SK-N-SH (cell line): ENCODE measurements around the gene SALL3. TPM values are rescaled to one million over a fixed set of nuclear protein-coding genes. Genes with fewer than 3 reads are reported as not detected.
A peak's percentile ranks its signal among the peaks of the same experiment; 100 is the strongest.

ENCODE experiments used
- CTCF ChIA-PET: fragments of 300-600, 350-600 bp; formaldehyde crosslinking; extraction: SDS; loops from one replicate; lab custom pipeline; 2021; lab: Yijun Ruan, JAX
- POLR2A ChIA-PET: fragments of 350-600 bp; sonication (Branson Sonifier 250); formaldehyde crosslinking; extraction: SDS; loops from one replicate; lab custom pipeline; 2020; ENCODE audit warnings: antibody characterized with exemption, inconsistent platforms; lab: Yijun Ruan, JAX
- DNase-seq: peaks from one replicate; pipeline ENCODE4 v3.0.0; 2012
- H2AFZ ChIP-seq: fragments of 200-600 bp; sonication (generic); 2 replicates; pipeline ENCODE4 v1.8.1; 2016; ENCODE audit warnings: antibody characterized with exemption, mild to moderate bottlenecking, low read depth
- H3F3A ChIP-seq: fragments of 200-600 bp; sonication (generic); replicated peaks from 2 replicates; pipeline ENCODE3; 2016; ENCODE audit warnings: antibody characterized with exemption, mild to moderate bottlenecking; ENCODE audit not compliant: insufficient read depth
- H3K27ac ChIP-seq, 2 experiments: fragments of 200-500 bp in 1 of 2; fragments of 200-600 bp in 1 of 2; sonication (Bioruptor generic) in 1 of 2; sonication (generic), shearing (Covaris generic) in 1 of 2; 2 replicates each; pipeline versions ENCODE4 v1.5.1 to v1.6.1; 2014 to 2016; ENCODE audit warnings: low read depth in 2 of 2, inconsistent platforms in 1 of 2, low read length in 1 of 2, mild to moderate bottlenecking in 1 of 2, mixed read lengths in 1 of 2
- H3K27me3 ChIP-seq: fragments of 200-600 bp; sonication (generic), shearing (Covaris generic); 2 replicates; pipeline ENCODE4 v1.6.1; 2016; ENCODE audit warnings: mixed run types; ENCODE audit not compliant: insufficient read depth
- H3K36me3 ChIP-seq, 2 experiments: fragments of 200-500 bp in 1 of 2; fragments of 200-600 bp in 1 of 2; sonication (Bioruptor generic) in 1 of 2; sonication (generic) in 1 of 2; replicated peaks in 1 of 2; 2 replicates each; pipeline versions ENCODE3 to v1.5.1; 2014 to 2016; ENCODE audit warnings: low read length in 1 of 2, mild to moderate bottlenecking in 1 of 2; ENCODE audit not compliant: insufficient read depth in 2 of 2, control insufficient read depth in 1 of 2
- H3K4me1 ChIP-seq, 2 experiments: fragments of 200-500 bp in 1 of 2; fragments of 200-600 bp in 1 of 2; sonication (Bioruptor generic) in 1 of 2; sonication (generic), shearing (Covaris generic) in 1 of 2; 2 replicates each; pipeline versions ENCODE4 v1.5.1 to v1.6.1; 2014 to 2016; ENCODE audit warnings: low read depth in 1 of 2, low read length in 1 of 2, mixed run types in 1 of 2; ENCODE audit not compliant: insufficient read depth in 2 of 2, control insufficient read depth in 1 of 2
- H3K4me2 ChIP-seq: fragments of 200-600 bp; sonication (generic), shearing (Covaris generic); 2 replicates; pipeline ENCODE4 v1.6.1; 2017; ENCODE audit warnings: mixed run types
- H3K4me3 ChIP-seq, 2 experiments: fragments of 200-500 bp in 1 of 2; fragments of 200-600 bp in 1 of 2; sonication (Bioruptor generic) in 1 of 2; sonication (generic), shearing (Covaris generic) in 1 of 2; 2 replicates each; pipeline versions ENCODE4 v1.5.1 to v1.8.1; 2014 to 2016; ENCODE audit warnings: low read depth in 2 of 2, inconsistent platforms in 1 of 2, low read length in 1 of 2, mild to moderate bottlenecking in 1 of 2, mixed read lengths in 1 of 2, moderate library complexity in 1 of 2
- H3K79me2 ChIP-seq: fragments of 200-600 bp; sonication (generic); 2 replicates; pipeline ENCODE4 v1.8.1; 2017; ENCODE audit warnings: mild to moderate bottlenecking; ENCODE audit not compliant: insufficient read depth
- H3K9ac ChIP-seq: fragments of 200-600 bp; sonication (generic); 2 replicates; pipeline ENCODE4 v1.6.1; 2017; ENCODE audit warnings: mixed run types
- H3K9me2 ChIP-seq: fragments of 200-600 bp; sonication (generic); 2 replicates; pipeline ENCODE4 v1.6.1; 2017; ENCODE audit warnings: mixed run types
- H3K9me3 ChIP-seq: fragments of 200-600 bp; sonication (generic); 2 replicates; pipeline ENCODE4 v1.6.1; 2017; ENCODE audit warnings: mixed run types, mild to moderate bottlenecking, moderate library complexity
- H4K20me1 ChIP-seq: fragments of 200-600 bp; sonication (generic); 2 replicates; pipeline ENCODE4 v1.6.1; 2017; ENCODE audit warnings: mild to moderate bottlenecking, mixed run types; ENCODE audit not compliant: insufficient read depth
- EP300 ChIP-seq, 2 experiments: IDR thresholded peaks; 2 replicates each; pipeline versions ENCODE4 v1.4.0 to v1.6.1; 2012; ENCODE audit warnings: borderline replicate concordance in 1 of 2, low read depth in 1 of 2, low read length in 1 of 2
- EZH2phosphoT487 ChIP-seq: fragments of 200-600 bp; sonication (generic); IDR thresholded peaks from 2 replicates; pipeline ENCODE4 v1.6.1; 2017; ENCODE audit warnings: low read depth, mixed run types, mild to moderate bottlenecking, antibody characterized with exemption, moderate library complexity, borderline replicate concordance
- GABPA ChIP-seq: IDR thresholded peaks from 2 replicates; pipeline ENCODE4 v1.4.0; 2012; ENCODE audit warnings: low read depth, mild to moderate bottlenecking
- IRF3 ChIP-seq: fragments of 150-350 bp; IDR thresholded peaks from 2 replicates; pipeline ENCODE4 v1.6.1; 2016; ENCODE audit warnings: mild to moderate bottlenecking, low read depth, low read length
- JUND ChIP-seq: IDR thresholded peaks from 2 replicates; pipeline ENCODE4 v1.4.0; 2012
- MXI1 ChIP-seq: IDR thresholded peaks from 2 replicates; pipeline ENCODE4 v1.6.1; 2012; ENCODE audit warnings: mild to moderate bottlenecking, low read depth, low read length, improper control_type of control experiment
- POLR2AphosphoS5 ChIP-seq: IDR thresholded peaks from 2 replicates; pipeline ENCODE4 v1.6.1; 2012; ENCODE audit warnings: low read depth, low read length
- RAD21 ChIP-seq: IDR thresholded peaks from 2 replicates; pipeline ENCODE4 v1.6.1; 2012; ENCODE audit warnings: mild to moderate bottlenecking, low read length
- REST ChIP-seq: IDR thresholded peaks from 2 replicates; pipeline ENCODE4 v1.6.1; 2012; ENCODE audit warnings: mild to moderate bottlenecking, low read depth, low read length, moderate library complexity
- RXRA ChIP-seq: IDR thresholded peaks from 2 replicates; pipeline ENCODE4 v1.4.0; 2012; ENCODE audit warnings: low read depth, mild to moderate bottlenecking, borderline replicate concordance
- SIN3A ChIP-seq: IDR thresholded peaks from 2 replicates; pipeline ENCODE4 v1.6.1; 2012; ENCODE audit warnings: low read depth, mild to moderate bottlenecking, low read length, moderate library complexity, borderline replicate concordance
- TCF12 ChIP-seq: IDR thresholded peaks from 2 replicates; pipeline ENCODE4 v1.4.0; 2012
- USF2 ChIP-seq: fragments of 150-350 bp; IDR thresholded peaks from 2 replicates; pipeline ENCODE4 v1.6.1; 2017; ENCODE audit warnings: antibody characterized with exemption, low read length, low read depth, borderline replicate concordance
- ZBTB33 ChIP-seq: IDR thresholded peaks from 2 replicates; pipeline ENCODE4 v1.4.0; 2012; ENCODE audit warnings: low read depth, borderline replicate concordance
- WGBS: methylation state at CpG from one replicate; pipeline ENCODE4 v1.1.6; 2017; ENCODE audit warnings: low lambda C conversion rate; 5-methylcytosine and 5-hydroxymethylcytosine counted together
- polyA plus RNA-seq, 3 experiments: library from polyadenylated mRNA; depleted of rRNA; stranded (reverse); fragments of >200 nt; gene quantifications; 2 replicates each; pipeline ENCODE4 v1.2.3, GENCODE V29; 2012

SALL3 gene
- polyA plus RNA-seq, 1 of the 3 experiments (the other 2 are of a cell fraction): not detected

- 8% methylated on average over 5 of the region's 5 CpGs for WGBS
- H3F3A ChIP-seq: no peaks in the 10 kb centered on the region
- POLR2A ChIA-PET: no interaction called here
- no peak overlapping the region for H3K9ac ChIP-seq
- H3K27ac ChIP-seq: no peak overlapping the region
- H3K36me3 ChIP-seq: no peaks in the 10 kb centered on the region
- H2AFZ ChIP-seq: no peak overlapping the region
- no peaks in the 10 kb centered on the region; a peak in 1 of 4 replicates for H3K4me1 ChIP-seq
- no peaks in the 10 kb centered on the region for H3K9me2 ChIP-seq
- peaks cover 18% of the 10 kb centered on the region; the same call in 1 of the 2 replicates for H3K27me3 ChIP-seq
- no peak overlapping the region for H3K4me2 ChIP-seq
- no peaks in the 10 kb centered on the region for H3K79me2 ChIP-seq
- no peaks in the 10 kb centered on the region for H3K9me3 ChIP-seq
- H4K20me1 ChIP-seq: no peaks in the 10 kb centered on the region
- H3K4me3 ChIP-seq: no peak overlapping the region
- no peak for TF ChIP-seq RXRA
- no peak for TF ChIP-seq REST
- TF ChIP-seq TCF12: no peak
- TF ChIP-seq EZH2phosphoT487: no peak
- TF ChIP-seq GABPA: no peak
- TF ChIP-seq SIN3A: no peak
- no peak for TF ChIP-seq USF2
- TF ChIP-seq JUND: no peak
- DNase-seq: no peak
- CTCF ChIA-PET: no interaction called here
Measured at GRCh38 chr18:79042276-79042675, 62.7 kb downstream of the SALL3 start.

- H3K9ac ChIP-seq: no peak overlapping the region
- H3K9me2 ChIP-seq: no peaks in the 10 kb centered on the region
- no peaks in the 10 kb centered on the region for H4K20me1 ChIP-seq
- no peaks in the 10 kb centered on the region; a peak in 1 of 4 replicates for H3K4me1 ChIP-seq
- no peak overlapping the region for H3K4me3 ChIP-seq
- no peak overlapping the region for H3K4me2 ChIP-seq
- H3K9me3 ChIP-seq: no peaks in the 10 kb centered on the region
- ChIA-PET CTCF (no interaction called here), POLR2A (no interaction called here)
- no peak overlapping the region for H3K27ac ChIP-seq
- H3K27me3 ChIP-seq: peaks cover 21% of the 10 kb centered on the region; the same call in 1 of the 2 replicates
- no peaks in the 10 kb centered on the region for H3F3A ChIP-seq
- WGBS: 51% methylated on average over 5 of the region's 5 CpGs
- H2AFZ ChIP-seq: no peak overlapping the region
- no peaks in the 10 kb centered on the region for H3K36me3 ChIP-seq
- no peaks in the 10 kb centered on the region for H3K79me2 ChIP-seq
- peak; percentile 52 for DNase-seq
- no peak for TF ChIP-seq RXRA
- no peak for TF ChIP-seq EP300 (IDR thresholded peaks at IDR 0.05; ENCODE audit: borderline replicate concordance in 1 of 2, low read depth in 1 of 2, low read length in 1 of 2)
- no peak for TF ChIP-seq JUND
- TF ChIP-seq POLR2AphosphoS5: no peak
- no peak for TF ChIP-seq SIN3A
- no peak for TF ChIP-seq MXI1
- TF ChIP-seq RAD21: no peak
- no peak for TF ChIP-seq REST
- TF ChIP-seq ZBTB33: no peak
- TF ChIP-seq IRF3: no peak
Measured at GRCh38 chr18:79043288-79043687, 63.7 kb downstream of the SALL3 start.
